Measurements from ENCODE around the gene ANO7.

Gene ANO7

DNA sequence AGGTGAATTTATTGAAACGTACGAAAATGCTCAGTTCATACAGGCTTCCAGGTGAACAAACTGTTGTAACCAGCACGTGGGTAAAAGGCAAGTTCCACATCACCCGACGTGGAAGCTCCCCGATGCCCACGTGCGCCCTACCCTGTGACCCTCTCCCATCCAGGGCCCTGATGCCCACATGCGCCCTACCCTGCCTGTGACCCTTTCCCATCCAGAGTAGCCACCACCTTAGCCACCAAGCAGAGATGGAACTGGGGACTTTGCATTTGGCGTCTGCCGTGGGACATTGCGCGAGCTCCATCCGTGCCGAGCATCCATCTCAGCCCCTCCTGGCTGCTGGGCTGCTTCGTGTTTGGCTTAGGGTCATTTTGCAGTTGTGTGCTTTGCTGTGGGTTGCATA lies 37.5 kb downstream of the ANO7 start:
- Histone ChIP-seq H3K36me3 (replicated peaks) (peaks cover 50% of the 10 kb centered on the region), H3K4me1 (no peaks in the 10 kb centered on the region), H3K9me3 (no peaks in the 10 kb centered on the region), H3K27me3 (ENCODE audit: low read depth) (no peaks in the 10 kb centered on the region), H3K4me3 (no peak overlapping the region)
- DNase-seq (ENCODE audit: low spot score in 2 of 2): no peak
- in situ Hi-C loops (cut with MboI; ENCODE audit: low sequenced_read_pairs): no loop called here

- DNase-seq (ENCODE audit: low spot score in 2 of 2): no peak
- no peaks in the 10 kb centered on the region for H3K4me1 ChIP-seq
- no peaks in the 10 kb centered on the region for H3K27me3 ChIP-seq (ENCODE audit: low read depth)
- H3K9me3 ChIP-seq: no peaks in the 10 kb centered on the region
- peaks cover 57% of the 10 kb centered on the region for H3K36me3 ChIP-seq (replicated peaks)
- in situ Hi-C loops (cut with MboI; ENCODE audit: low sequenced_read_pairs): no loop called here
- H3K4me3 ChIP-seq: no peak overlapping the region
Measured at GRCh38 chr2:241226723-241227572, 38.5 kb downstream of the ANO7 start.

- Histone ChIP-seq H3K4me1 (no peaks in the 10 kb centered on the region), H3K9me3 (no peaks in the 10 kb centered on the region), H3K36me3 (replicated peaks) (peaks cover 64% of the 10 kb centered on the region), H3K4me3 (no peak overlapping the region), H3K27me3 (ENCODE audit: low read depth) (no peaks in the 10 kb centered on the region)
- no peak for DNase-seq (ENCODE audit: low spot score in 2 of 2)
- in situ Hi-C loops (cut with MboI; ENCODE audit: low sequenced_read_pairs): no loop called here
Measured at GRCh38 chr2:241227594-241227993, 39.1 kb downstream of the ANO7 start.

- H3K27me3 ChIP-seq (ENCODE audit: low read depth): no peaks in the 10 kb centered on the region
- no peak for DNase-seq (ENCODE audit: low spot score in 2 of 2)
- no peaks in the 10 kb centered on the region for H3K4me1 ChIP-seq
- in situ Hi-C loops (cut with MboI; ENCODE audit: low sequenced_read_pairs): no loop called here
- H3K9me3 ChIP-seq: no peaks in the 10 kb centered on the region
- H3K36me3 ChIP-seq (replicated peaks): peaks cover 70% of the 10 kb centered on the region
- no peak overlapping the region for H3K4me3 ChIP-seq
Measured at GRCh38 chr2:241228081-241228859, 39.8 kb downstream of the ANO7 start.

DNA sequence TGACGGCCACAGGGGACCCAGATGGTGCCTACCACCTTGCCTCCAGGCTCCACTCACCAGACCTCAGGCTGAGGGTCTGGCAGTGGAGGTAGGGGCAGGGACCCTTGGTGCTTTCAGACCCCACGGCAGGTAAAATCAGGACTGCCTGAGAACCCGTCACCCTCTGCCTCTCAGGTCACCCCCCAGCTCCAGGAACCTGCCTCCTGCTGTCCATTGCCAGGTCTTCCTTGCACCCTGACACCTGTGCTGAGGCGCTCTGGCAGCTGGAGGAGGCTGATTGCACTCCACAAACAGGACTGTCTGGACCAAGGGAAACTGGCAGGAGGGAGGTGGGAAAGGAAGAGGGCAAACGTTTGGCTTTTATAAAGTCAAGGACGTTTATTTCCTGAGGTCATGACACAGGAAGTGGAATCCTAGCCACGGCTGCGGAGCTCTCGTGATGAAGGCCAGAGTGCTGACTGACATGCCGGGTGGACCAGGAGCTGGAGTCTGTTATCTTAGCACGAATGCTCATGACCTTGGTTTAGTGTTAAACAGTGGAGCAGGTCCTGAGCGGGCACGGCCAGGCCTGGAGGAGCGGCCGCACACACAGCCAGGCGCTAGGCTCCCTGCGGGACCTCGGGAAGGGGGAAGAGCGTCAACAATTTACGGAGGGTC lies 40.5 kb downstream of the ANO7 start:
- in situ Hi-C loops (cut with MboI; ENCODE audit: low sequenced_read_pairs): no loop called here
- no peaks in the 10 kb centered on the region for H3K9me3 ChIP-seq
- DNase-seq (ENCODE audit: low spot score in 2 of 2): no peak
- H3K4me1 ChIP-seq: no peaks in the 10 kb centered on the region
- no peaks in the 10 kb centered on the region for H3K27me3 ChIP-seq (ENCODE audit: low read depth)
- no peak overlapping the region for H3K4me3 ChIP-seq
- H3K36me3 ChIP-seq (replicated peaks): peaks cover 77% of the 10 kb centered on the region

DNA sequence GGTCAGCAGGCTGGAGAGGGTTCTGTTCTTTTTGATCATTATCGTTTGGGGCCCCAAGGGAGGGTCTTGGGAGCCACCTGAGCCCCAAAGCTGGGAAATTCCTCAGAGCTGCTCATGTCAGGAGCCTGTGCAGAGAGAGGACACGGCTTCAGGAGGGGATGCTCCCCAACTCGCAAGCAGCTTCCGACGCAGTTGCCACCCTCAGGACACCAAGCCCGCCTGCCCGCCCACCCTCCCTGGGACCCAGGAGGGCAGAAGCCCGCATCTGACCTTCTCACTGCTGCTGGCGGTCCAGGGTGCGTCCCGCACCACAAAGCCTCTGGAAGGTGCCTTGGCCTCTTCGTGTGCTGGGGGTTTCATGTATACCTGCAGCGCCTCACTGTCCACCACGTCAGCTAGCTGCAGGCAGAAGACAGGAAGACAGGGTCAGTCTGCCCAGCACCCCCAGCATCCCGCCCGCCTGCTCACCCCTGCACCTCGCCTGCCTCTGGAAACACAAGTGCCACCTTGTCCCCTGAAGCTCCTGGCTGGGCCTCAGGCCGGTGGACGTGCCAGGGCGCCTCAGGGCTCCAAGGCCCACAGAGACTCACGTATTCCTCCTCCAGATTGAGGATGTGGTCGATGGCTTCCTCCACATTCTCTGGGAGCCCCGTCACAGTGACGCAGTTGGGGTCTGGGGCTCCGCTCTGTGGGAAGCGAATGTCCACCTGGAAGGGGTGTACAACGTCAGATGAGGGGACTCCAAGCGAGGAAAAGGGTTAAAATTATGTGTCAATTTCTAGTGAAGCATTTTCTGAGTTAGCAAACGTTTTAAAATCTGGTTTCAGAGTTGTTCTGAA lies 41.3 kb downstream of the ANO7 start:
- Histone ChIP-seq H3K36me3 (replicated peaks) (peaks cover 85% of the 10 kb centered on the region), H3K4me1 (no peaks in the 10 kb centered on the region), H3K4me3 (no peak overlapping the region), H3K27me3 (ENCODE audit: low read depth) (no peaks in the 10 kb centered on the region), H3K9me3 (no peaks in the 10 kb centered on the region)
- no peak for DNase-seq (ENCODE audit: low spot score in 2 of 2)
- in situ Hi-C loops (cut with MboI; ENCODE audit: low sequenced_read_pairs): no loop called here

DNA sequence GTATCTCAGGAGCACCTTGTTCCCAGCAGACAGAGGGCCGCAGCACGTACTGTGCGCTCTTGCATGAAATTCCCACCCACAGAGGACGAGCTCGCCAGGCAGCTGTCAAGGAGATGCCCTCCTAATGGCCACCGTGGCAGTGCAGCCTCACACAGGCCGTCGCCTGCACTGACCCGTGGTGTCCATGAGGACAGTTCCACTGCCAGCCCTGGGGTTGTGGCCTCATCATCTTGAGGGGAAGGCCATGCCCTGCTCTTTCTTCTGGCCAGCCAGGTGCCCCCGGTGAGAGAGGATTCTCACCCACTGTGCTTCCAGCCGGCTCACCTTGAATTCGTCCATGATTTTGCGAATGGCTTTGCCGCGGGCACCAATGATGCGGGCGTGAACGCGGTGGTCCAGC lies 42.0 kb downstream of the ANO7 start:
- no peaks in the 10 kb centered on the region for H3K27me3 ChIP-seq (ENCODE audit: low read depth)
- no peak overlapping the region for H3K4me3 ChIP-seq
- in situ Hi-C loops (cut with MboI; ENCODE audit: low sequenced_read_pairs): no loop called here
- no peaks in the 10 kb centered on the region for H3K9me3 ChIP-seq
- peaks cover 90% of the 10 kb centered on the region for H3K36me3 ChIP-seq (replicated peaks)
- H3K4me1 ChIP-seq: no peaks in the 10 kb centered on the region
- no peak for DNase-seq (ENCODE audit: low spot score in 2 of 2)

DNA sequence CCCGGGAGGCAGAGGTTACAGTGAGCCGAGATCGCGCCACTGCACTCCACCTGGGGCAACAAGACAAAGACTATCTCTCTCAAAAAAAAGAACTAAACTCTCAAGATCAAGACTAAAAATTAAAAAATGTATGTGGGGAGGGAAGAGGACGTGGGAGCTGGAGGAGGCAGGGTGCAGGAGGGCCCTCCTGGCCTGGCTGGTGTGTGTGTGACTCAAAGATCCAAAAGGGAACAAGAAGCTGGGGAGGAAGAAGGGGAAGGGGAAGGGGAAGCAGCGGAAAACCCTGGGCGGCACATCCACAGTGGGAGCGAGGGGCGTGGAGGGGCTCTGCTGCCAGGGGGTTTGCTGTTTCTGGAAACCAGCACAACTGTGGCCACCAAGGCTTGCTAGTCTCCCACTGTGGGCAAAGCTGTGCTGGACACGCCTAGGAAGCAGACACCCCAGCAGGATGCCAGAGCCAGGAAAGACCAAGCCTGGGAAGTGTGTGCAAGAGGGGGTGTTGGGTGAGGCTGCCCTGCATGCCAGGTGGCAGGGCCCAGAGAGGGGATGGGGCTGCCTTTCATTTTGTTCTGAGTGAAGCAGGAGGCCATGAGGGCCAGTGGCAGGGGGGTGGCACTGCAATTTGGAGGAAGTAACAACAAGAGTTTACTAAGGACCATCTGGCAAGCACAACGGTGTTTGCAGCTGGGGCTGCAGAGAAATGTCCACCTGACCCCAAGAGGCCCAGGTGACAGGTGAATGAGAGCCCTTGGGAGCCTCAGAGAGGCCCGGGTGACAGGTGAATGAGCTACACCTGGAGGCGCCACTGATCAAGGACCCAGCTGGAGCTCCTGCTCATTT lies 44.5 kb downstream of the ANO7 start:
- Histone ChIP-seq H3K9me3 (no peaks in the 10 kb centered on the region), H3K27me3 (ENCODE audit: low read depth) (no peaks in the 10 kb centered on the region), H3K4me3 (no peak overlapping the region), H3K36me3 (replicated peaks) (peaks cover 96% of the 10 kb centered on the region), H3K4me1 (no peaks in the 10 kb centered on the region)
- in situ Hi-C loops (cut with MboI; ENCODE audit: low sequenced_read_pairs): no loop called here
- DNase-seq (ENCODE audit: low spot score in 2 of 2): no peak

- H3K27me3 ChIP-seq (ENCODE audit: low read depth): no peaks in the 10 kb centered on the region
- no peaks in the 10 kb centered on the region for H3K9me3 ChIP-seq
- no peak overlapping the region for H3K4me3 ChIP-seq
- no peak for DNase-seq (ENCODE audit: low spot score in 2 of 2)
- peaks cover 95% of the 10 kb centered on the region for H3K36me3 ChIP-seq (replicated peaks)
- no peaks in the 10 kb centered on the region for H3K4me1 ChIP-seq
- in situ Hi-C loops (cut with MboI; ENCODE audit: low sequenced_read_pairs): no loop called here
Measured at GRCh38 chr2:241234066-241234790, 45.8 kb downstream of the ANO7 start.

GRCh38 chr2:241234962-241235740 lies 46.7 kb downstream of the ANO7 start:
- no peak overlapping the region for H3K4me3 ChIP-seq
- DNase-seq (ENCODE audit: low spot score in 2 of 2): no peak
- no peaks in the 10 kb centered on the region for H3K4me1 ChIP-seq
- in situ Hi-C loops (cut with MboI; ENCODE audit: low sequenced_read_pairs): no loop called here
- no peaks in the 10 kb centered on the region for H3K27me3 ChIP-seq (ENCODE audit: low read depth)
- H3K36me3 ChIP-seq (replicated peaks): peaks cover 96% of the 10 kb centered on the region
- H3K9me3 ChIP-seq: no peaks in the 10 kb centered on the region

- H3K36me3 ChIP-seq (replicated peaks): peaks cover 96% of the 10 kb centered on the region
- in situ Hi-C loops (cut with MboI; ENCODE audit: low sequenced_read_pairs): no loop called here
- DNase-seq (ENCODE audit: low spot score in 2 of 2): no peak
- H3K27me3 ChIP-seq (ENCODE audit: low read depth): no peaks in the 10 kb centered on the region
- H3K4me1 ChIP-seq: no peaks in the 10 kb centered on the region
- no peak overlapping the region for H3K4me3 ChIP-seq
- no peaks in the 10 kb centered on the region for H3K9me3 ChIP-seq
Measured at GRCh38 chr2:241235859-241236593, 47.5 kb downstream of the ANO7 start.
